Activated effector memory CD4-positive, alpha-beta T cell treated with Interleukin-2 at 50 U/mL for 16 hours (primary cell): ENCODE measurements around the gene DPY19L1.
A peak's percentile ranks its signal among the peaks of the same experiment; 100 is the strongest.
"Not testable (repeated sequence)": the region's sequence is repeated elsewhere in the genome, so short reads cannot be mapped to it uniquely, and the experiment has no call there.

Experiments
- DNase-seq: peaks from one replicate; pipeline ENCODE4 v3.0.0-alpha.2; 2020

The DPY19L1 gene

DNA sequence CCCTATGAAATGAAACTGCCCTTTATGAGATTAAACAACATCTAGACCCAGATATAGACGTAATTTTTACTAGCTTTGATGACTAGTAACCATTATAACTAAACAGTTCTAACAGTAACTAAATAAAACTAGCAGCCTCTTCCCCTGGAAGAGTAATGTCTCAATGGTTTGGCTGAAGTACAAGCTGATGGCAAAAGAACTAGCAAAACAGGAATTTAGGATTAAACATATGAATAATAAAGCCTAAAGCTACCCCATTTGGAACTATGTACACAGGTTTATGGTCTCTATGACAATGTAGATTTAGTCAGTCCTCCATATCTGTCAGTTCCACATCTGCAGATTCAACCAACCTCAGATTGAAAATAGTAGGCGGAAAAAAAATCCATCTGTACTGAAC is 6.4 kb downstream of the DPY19L1 start:
- no peak for DNase-seq

DNA sequence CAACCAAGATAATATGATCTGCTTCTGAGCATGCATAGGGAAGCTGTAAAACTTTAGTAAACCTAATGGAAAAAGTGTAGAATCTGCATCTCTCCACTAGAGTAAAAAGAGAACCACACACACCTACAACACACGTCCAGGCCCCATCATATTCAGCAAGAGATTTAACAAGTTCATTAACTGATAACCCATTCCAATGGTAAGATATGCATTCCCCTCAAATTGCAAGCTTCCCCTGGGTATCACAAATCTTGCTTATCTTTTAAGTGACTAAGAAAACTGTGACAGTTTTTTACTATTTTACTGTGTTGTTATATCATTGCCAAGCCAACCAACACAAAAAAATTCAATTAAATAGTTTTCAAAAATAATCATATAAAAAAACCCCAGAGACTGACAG is 8.0 kb downstream of the DPY19L1 start:
- DNase-seq, result no peak

DNA sequence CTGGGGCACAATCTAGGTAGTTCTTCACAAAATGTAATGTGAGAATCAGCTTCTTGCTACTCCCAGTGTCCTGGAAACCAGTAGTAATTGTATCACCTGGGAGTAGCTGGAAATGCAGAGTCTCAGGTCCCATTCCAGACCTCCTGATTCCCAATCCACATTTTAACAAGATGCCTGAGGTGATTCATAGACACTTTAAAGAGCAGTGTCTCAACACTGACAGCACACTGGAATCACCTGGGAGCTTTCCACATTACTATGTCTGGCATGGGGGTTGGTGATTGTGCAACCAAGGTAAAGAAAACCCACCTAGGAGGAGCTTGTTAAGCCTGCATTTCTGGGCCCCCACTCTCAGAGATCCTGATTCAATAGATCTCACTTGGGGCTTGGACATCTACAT is 11.1 kb downstream of the DPY19L1 start:
- DNase-seq, result no peak

DNA sequence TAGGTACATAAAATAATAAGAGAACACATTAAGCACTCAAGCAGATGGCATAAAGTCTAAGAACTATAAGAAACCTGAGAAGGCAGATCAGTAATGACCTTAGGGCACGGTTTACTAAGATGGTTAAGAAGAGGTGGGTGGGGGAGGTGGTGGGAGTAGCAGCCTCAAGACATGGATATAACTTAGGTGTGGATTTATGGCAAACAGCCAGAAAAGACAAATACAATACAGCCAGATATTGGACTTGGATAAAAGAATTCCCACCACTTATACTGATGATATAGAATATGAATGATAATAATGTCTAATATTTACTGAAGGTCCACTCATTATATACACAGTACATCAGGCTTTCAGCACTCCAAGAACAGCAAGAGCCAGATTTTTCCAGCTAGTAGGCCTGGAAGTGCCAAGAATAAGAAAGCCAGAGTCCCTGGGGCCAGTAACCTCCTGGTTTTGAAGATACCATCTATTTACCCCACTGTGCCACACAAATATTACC is 11.9 kb downstream of the DPY19L1 start:
- DNase-seq, result no peak

DNA sequence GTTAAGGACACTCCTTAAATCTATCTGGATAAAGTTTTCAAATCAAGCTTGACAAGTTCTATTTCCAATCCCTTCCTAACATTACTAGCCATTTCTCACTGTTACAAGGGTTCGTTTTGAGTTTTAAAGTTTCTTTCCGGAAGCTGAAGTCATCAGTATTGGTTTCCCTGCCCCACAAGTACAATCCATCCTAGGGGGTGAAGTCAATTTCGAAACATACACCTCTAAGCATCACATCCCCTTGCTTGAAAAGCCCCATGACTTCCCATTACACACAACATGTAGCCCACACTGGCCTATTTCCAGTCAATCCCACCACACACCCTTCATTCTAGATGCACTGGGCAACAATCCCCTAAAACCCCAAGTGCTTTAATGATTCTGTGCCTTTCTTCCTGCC is 13.0 kb downstream of the DPY19L1 start:
- no peak for DNase-seq

DNA sequence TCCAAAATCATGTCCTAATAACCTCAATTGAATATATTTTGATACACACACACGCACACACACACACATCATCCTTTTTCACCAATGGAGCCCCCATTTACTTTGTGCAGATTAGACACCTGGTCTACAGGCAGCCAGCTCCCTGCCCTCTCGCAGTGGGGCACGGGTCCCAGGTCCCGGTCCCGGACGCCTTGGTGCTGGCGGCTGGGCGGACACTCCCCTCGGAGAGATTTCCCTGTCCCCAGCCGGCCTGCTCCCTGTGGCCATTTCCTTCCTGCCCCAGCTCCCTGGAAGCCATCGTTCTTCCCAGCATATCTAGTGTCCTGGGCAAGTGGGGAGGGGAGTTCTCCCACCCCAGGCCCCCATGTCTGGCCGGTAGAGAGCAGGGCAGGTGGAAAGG is 14.6 kb downstream of the DPY19L1 start:
- DNase-seq, result no peak

DNA sequence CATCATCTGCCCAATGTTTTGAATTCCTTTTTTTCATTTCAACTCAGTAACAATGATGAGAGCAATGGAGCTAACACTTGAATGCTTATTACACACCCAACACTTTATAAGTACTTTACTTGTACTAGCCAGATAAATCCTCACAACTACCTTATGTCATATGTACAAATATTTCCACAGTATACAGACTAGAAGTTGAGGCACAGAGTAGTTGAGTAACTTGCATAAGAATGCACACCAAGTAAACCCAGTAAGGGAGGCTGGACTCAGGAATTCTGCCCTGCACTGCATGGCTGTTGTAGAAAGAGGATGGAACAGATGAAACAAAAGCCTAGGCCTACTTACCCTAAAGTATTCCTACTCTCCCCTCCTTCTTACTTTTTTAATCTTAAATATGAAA is 15.8 kb downstream of the DPY19L1 start:
- no peak for DNase-seq

DNA sequence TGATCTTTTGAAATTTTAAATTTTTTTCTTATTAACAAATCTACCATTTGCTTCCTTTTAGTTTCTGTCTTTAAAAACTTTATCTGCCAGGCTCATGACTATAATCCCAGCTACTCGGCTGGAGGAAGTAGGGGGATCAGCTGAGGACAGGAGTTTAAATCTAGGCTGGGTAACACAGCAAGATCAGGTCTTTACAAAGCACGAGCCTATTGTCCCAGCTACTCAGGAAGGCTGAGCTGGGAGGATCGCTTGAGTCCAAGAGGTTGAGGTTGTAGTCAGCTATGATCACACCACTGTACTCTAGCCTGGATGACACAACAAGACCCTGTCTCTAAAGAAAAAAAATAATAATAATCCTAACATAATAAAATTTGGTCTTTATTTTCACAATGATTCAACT is 17.5 kb downstream of the DPY19L1 start:
- no peak for DNase-seq

DNA sequence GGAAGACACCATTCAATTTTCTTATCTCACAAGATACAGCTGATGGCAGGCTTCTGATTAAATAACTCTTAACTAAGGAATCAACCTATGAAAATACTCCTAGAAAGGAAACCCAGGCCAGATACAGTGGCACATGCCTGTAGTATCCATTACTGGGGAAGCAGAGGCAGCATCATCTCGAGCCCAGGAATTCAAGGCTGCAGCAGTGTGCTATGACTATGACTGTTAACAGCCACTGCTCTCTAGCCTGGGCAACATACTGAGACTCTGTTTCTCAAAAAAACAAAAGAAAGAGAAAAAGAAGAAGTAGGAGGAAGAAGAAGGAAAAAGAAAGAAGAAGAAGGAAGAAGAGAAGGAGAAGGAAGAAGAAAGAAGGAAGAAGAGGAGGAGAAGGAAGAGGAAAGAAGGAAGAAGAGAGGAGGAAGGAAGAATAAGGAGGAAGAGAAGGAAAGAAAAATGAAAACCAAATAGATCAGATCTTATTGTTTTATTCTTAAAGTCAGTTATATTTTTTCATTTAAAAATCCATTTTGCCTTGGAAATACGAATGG is 18.0 kb downstream of the DPY19L1 start:
- no peak for DNase-seq

DNA sequence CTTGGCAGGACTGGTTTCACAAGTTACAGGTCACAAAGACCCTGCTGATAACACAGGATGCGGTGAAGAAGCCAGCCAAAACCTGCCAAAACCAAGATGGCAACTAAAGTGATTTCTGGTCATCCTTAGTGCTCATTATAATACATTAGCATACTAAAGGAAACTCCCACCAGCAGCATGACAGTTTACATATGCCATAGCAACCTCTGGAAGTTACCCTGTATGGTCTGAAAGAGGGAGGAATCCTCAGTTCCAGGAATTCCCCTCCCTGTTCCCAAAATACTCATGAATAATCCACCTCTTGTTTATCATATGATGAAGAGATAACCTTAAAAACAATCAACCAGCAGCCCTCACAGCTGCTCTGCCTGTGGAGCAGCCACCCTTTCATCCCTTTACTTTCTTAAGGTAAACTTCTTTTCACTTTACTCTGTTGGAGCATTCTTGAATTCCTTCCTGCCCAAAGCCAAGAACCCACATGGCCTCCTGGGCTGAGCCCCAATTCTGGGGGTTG is 21.9 kb downstream of the DPY19L1 start:
- DNase-seq, result no peak

DNA sequence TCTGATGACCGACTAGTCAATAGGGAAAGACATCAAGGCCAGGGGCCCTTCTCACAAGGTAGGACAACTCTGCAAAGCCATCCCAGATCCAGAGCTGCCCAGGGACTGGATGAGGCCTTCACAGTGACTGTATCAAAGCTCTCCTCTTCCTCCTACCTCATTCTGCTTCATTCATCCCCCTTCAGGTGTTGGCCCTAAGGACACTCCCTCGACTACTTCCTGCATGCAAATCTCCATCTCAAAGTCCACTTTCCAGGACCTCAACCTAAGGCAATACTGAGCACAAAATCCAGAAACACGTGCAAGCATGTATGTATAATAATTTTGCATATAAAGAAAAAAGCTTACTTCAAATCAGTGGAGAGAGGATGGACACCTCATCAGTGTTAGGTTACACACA is 25.1 kb downstream of the DPY19L1 start:
- DNase-seq, result no peak

DNA sequence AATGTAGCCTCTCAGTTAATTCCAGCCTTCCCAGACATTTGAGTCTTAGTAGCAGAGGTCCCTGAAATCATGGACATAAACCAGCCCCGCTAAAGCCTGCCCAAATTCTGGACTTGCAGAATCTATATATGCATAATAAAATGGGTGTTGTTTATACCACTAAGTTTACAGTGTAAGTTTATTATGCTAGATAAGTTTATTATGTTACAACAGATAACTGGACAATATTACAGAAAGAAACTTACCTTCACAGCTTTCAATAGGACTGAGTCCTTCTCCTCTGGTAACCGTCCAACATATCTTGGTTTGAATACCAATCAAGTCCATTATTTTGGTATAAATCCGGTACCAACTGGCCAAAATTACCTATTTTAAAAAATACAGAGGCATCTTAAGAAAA is 26.2 kb downstream of the DPY19L1 start:
- DNase-seq, result no peak

DNA sequence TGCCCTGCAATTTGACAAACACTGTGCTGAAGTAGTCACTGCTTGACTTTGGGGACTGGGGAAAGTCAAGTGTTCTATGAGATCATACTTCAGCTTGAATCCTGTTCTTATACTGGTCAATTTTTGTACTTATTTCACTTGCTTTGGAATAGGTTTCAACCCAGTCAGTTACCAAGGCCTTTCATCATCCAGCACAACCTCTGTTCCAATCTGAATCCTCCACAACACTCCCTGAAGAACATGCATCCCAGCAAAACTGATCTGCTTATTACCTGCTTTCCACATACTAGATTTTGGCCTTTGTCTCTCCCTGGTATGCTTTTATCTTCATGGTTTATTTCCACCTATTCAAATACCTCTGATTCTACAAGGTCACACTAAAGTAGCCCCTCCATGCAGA is 29.5 kb downstream of the DPY19L1 start:
- no peak for DNase-seq

DNA sequence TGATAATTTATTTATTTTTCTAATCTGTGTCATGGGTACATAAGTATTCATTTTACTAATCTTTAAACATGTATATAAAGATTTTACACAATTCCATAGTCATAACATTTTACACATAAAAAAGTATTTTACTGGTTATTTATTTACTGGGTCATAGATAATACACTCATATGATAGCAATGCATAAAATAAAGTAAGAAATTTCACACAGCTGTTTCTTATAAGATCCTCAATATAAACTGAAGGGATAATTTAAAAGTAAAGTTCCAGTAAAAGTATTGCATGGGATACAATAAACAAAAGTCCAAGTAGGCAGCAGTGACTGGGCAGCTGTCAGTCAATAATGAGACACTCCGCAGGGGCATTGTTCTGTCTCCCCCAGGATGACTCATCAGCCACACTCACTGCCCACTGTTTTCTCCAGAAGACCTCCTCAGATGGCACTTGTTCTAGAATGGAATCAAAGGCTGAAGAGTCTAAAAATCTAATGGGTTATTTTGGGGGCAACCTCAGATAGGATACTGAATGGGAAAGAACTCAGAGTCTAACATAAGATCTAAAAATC is 32.7 kb downstream of the DPY19L1 start:
- no peak for DNase-seq

DNA sequence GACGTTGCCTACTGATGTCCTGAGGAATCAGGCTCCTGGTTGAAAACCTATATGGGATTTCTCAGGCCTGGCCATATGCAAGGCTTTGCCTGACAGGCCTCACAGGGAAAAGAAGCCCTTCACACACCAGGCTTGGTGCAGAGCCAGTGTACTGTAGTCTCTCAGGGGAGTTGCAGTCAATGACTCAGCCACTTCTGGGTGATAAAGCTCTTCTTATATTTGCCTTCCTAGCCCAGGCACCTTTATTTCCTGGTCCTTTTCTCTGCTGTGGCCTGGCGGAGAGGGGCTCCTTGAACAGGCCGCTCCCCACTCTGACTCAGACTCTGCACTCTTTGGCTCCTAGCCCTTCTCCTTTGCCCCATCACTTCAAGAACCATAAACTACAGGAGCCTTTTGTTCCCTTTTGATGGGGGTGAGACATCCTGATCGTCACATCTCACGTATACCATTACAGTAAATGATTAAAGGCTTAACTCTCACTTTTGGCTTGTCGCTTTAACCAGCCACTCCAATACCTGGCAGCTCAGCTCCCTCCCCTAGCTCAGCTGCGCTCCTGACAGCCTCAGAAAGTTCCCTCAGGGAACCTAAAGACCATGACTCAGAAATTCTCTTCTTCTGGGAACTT is 33.5 kb downstream of the DPY19L1 start:
- no peak for DNase-seq

DNA sequence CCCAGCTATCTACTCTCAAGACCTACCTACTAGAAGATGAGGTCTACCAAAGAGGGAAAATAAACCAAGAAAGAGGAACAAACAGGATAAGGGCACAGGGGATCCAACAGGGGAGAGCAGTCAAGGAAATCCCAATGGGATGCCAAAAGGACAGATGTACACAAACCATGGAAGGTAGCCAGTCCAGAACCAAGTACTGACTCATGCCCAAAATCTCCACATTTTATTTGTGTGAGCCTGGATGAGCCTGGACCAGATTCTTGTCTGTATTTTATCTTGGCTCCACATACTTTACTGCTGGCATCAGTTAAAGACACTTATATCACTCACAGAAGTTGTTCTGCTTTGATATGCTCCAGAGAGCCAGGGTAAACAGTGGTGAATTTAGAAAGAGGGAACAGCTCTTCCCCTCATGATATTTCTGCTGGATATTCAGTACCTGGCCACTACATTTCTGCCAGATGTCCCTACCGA is 34.1 kb downstream of the DPY19L1 start:
- DNase-seq, result not testable (repeated sequence)

DNA sequence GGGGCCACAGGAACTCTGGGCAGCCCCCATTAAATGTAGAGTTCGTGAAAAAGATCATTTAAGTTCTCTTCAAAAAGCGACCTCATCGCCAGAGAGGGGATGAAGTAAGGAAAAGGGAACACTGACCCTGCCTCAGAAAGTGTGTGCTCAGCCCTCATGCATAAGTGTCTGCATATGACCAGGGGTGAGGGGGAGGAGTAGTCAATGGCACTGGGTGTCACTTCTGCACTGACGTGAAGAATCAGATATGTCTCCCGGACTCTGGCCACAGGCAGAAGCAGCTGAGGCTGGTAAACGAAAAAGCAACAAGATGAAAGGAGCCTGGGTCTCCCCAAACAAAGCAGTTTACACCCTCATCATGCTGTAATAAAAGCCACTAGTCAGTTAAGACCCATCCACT is 39.0 kb downstream of the DPY19L1 start:
- not testable (repeated sequence) for DNase-seq

DNA sequence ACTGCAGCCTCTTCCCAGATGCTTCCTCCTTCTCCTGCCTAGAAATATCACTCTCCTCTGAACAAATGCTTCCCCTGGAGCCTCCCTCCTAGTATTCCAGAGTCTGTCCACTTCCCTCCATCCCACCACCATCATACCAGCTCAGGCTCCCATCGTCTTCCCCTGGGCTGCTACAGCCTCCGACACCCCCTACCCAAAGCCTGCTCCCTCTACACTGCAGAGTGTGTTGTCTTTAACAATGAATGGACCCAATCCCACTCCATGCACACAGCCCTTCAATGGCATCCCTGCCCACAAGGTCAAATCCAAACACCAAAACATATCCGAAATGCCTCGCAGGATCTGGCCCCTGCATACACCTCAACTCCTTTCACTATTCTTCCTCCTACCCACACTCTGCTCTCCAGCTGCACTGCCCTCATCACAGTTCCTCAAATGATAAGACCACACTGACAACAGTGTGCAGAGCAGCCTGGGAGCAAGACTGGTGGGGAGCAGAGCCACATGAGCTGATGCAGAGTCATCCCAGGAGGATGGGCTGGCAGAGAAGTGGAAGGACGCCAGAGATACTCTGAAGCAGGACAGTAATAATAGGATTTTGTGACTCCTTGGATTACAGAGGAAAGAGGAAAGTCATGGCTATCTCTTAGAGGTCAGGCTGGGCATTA is 40.7 kb downstream of the DPY19L1 start:
- not testable (repeated sequence) for DNase-seq

DNA sequence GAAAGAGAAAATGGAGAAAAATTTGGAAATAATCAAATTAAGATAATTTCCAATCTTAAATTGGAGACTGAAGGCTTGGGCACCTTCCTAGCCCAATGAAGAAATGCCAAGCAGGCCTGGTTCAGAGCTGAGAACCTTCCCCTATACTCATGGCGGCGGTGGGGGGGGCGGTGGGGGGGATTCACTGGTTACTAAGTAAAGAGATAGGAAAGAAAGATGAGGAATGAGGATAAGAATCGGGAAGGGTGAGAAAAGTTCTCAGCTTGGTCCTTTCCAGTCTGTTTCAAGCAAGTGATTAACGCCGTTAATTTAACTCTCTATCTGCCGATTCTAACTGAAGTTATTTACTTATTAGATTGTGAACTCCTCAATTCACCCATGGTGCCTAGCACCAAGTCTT is 41.5 kb downstream of the DPY19L1 start:
- DNase-seq, result no peak

DNA sequence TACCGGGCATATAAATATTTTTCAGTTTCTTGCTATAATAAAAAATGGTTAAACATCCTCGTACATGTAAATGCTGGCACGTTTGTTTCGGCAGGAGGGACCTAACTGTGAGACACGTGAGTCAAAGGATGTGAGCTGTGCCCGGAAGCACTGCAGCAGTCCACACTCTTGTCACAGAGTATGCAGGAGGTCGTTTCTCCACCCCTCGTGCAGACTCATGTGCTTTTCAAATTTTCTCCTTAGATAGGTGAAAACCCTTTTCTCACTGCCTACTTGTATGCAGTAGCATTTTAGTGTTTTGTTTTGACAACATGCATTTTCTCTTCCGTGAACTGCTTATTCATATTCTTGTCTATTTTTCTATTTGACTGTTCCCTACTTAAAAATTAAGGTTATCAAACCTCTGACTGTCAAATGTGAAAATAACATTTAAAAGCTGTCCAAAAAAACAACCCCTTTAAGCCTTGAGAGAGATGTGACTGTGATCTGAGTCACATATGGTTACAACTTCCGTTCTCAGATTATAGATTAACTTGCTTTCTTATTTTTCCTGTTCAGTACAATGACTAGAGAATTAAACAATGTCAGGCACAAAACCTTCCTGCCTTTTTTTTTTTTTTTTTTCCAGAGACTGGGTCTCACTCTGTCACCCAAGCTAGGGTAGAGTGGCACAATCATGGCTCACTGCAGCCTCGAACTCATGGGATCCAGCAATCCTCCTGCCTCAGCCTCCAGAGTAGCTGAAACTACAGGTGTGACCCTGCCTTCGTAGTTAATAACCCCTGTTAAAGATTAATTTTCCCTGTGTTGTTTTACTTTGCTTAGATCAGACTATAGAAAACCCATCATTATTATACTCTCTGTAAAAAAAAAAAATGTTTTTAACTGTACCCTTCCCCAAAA is 45.1 kb downstream of the DPY19L1 start:
- DNase-seq, result peak; percentile 32

DNA sequence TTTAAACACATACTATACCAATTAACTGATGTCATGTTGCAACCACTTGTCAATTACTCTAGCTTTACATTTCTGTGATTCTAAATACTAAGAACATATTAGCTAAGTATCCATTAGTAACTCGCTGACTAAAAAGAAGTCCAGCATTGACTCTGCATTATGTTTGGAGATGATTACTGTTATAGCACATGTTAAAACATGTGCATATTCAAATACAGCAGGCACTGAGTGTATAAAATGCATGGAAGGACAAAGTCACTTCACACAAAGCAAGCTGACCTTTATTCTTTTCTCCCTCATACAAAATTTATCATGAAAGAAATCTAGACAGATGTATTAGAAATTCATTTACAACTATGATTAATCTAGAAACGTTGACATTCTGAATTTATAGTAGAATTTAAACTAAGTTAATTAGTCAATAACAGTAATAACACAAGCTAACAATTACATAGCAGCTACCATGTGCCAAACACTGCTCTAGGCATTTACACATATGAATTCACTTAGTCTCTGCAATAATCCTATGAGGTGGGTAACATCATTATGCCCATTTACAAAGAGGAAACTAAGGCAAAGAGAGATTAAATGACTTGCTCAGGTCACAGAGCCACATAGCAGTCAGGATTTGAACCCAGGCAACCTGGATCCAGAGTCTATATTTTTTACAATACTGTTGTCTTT is 48.7 kb downstream of the DPY19L1 start:
- DNase-seq, result not testable (repeated sequence)

DNA sequence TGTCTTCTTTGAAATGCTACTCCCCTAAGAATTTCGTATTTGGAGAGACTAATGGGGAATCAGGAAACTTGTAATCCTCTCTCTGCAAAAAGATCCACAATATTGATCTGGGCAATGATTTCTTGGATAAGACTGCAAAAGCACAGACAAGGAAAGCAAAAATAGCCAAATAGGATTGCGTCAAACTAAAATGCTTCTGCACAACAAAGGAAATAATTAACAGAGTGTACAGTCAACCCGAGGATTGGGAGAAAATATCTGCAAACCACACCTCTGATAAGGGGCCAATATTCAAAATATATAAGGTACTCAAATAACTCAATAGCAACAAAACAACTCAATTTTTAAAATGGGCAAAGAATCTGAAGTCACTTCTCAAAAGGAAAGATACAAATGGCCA is 52.1 kb downstream of the DPY19L1 start:
- DNase-seq, result not testable (repeated sequence)
